GM23338 (cell line): ENCODE results near the gene SLC25A22. TPM values are rescaled to one million over a fixed set of nuclear protein-coding genes. Genes with fewer than 3 reads are reported as not detected.

Experiments
- ATAC-seq: fragments of 200-7000 bp; cut with Tn5 transposase; 3 replicates; pipeline ENCODE4 v1.9.1; 2020
- DNase-seq: peaks from one replicate; pipeline ENCODE4 v3.0.0-alpha.2; 2015; ENCODE audit warnings: low spot score
- H2AFZ ChIP-seq: fragments of 200-600 bp; sonication (generic); 2 replicates; pipeline ENCODE4 v1.8.0; 2016; ENCODE audit warnings: antibody characterized with exemption, mild to moderate bottlenecking, moderate library complexity
- H3F3A ChIP-seq: fragments of 200-600 bp; sonication (generic); replicated peaks from 2 replicates; pipeline ENCODE4 v1.8.0; 2017; ENCODE audit warnings: antibody characterized with exemption, mixed run types, low read depth
- H3K27ac ChIP-seq: fragments of 200-600 bp; sonication (generic); 2 replicates; pipeline ENCODE4 v1.6.1; 2016; ENCODE audit warnings: low read depth
- H3K27me3 ChIP-seq: fragments of 200-600 bp; sonication (generic); 2 replicates; pipeline ENCODE4 v1.8.0; 2016; ENCODE audit warnings: mild to moderate bottlenecking, mixed run types, moderate library complexity; ENCODE audit not compliant: insufficient read depth
- H3K36me3 ChIP-seq: fragments of 200-600 bp; sonication (generic); 2 replicates; pipeline ENCODE4 v1.8.0; 2016; ENCODE audit warnings: mild to moderate bottlenecking; ENCODE audit not compliant: insufficient read depth
- H3K4me1 ChIP-seq: fragments of 200-600 bp; sonication (generic); 2 replicates; pipeline ENCODE4 v1.8.0; 2016; ENCODE audit warnings: mild to moderate bottlenecking, moderate library complexity; ENCODE audit not compliant: insufficient read depth
- H3K4me2 ChIP-seq: fragments of 200-600 bp; sonication (generic); 2 replicates; pipeline ENCODE4 v1.7.1; 2017; ENCODE audit warnings: mixed run types
- H3K4me3 ChIP-seq: fragments of 200-600 bp; sonication (generic); 2 replicates; pipeline ENCODE4 v1.6.1; 2016; ENCODE audit warnings: mixed run types
- H3K79me2 ChIP-seq: fragments of 200-600 bp; sonication (generic); replicated peaks from 2 replicates; pipeline ENCODE4 v1.8.0; 2017; ENCODE audit warnings: mild to moderate bottlenecking; ENCODE audit not compliant: insufficient read depth
- H3K9me2 ChIP-seq: fragments of 200-600 bp; sonication (generic); 2 replicates; pipeline ENCODE4 v1.8.0; 2017; ENCODE audit not compliant: insufficient read depth
- H4K20me1 ChIP-seq: fragments of 200-600 bp; sonication (generic); replicated peaks from 2 replicates; pipeline ENCODE4 v1.8.0; 2017; ENCODE audit warnings: mild to moderate bottlenecking; ENCODE audit not compliant: insufficient read depth
- H3K27ac Mint-ChIP-seq: 2 replicates; pipeline ENCODE4 v1.8.0; 2020; ENCODE audit warnings: inconsistent platforms, mild to moderate bottlenecking, moderate library complexity, mixed read lengths
- H3K27me3 Mint-ChIP-seq: 3 replicates; pipeline ENCODE4 v1.8.0; 2022; ENCODE audit warnings: low read depth, mild to moderate bottlenecking, moderate library complexity, mixed read lengths, inconsistent platforms; ENCODE audit not compliant: insufficient read depth, poor library complexity
- H3K36me3 Mint-ChIP-seq: 3 replicates; pipeline ENCODE4 v1.8.0; 2021; ENCODE audit warnings: low read depth, mild to moderate bottlenecking, inconsistent platforms, moderate library complexity, mixed read lengths
- H3K4me1 Mint-ChIP-seq: 3 replicates; pipeline ENCODE4 v1.8.0; 2020; ENCODE audit warnings: mild to moderate bottlenecking, inconsistent platforms, mixed read lengths
- H3K4me3 Mint-ChIP-seq: 3 replicates; pipeline ENCODE4 v1.8.0; 2021; ENCODE audit warnings: moderate library complexity, mild to moderate bottlenecking, inconsistent platforms, mixed read lengths
- H3K9me3 Mint-ChIP-seq: 3 replicates; pipeline ENCODE4 v1.8.0; 2020; ENCODE audit warnings: moderate library complexity, mild to moderate bottlenecking, inconsistent platforms, mixed read lengths
- CREB1 ChIP-seq: fragments of 250-450 bp; sonication (Bioruptor Pico); IDR thresholded peaks from 2 replicates; pipeline ENCODE4 v1.5.0; 2020; ENCODE audit warnings: low read depth, mild to moderate bottlenecking, moderate library complexity
- NANOG ChIP-seq: IDR thresholded peaks from 2 replicates; pipeline ENCODE4 v1.6.1; 2016; ENCODE audit warnings: antibody characterized with exemption, borderline replicate concordance
- POLR2AphosphoS5 ChIP-seq: IDR thresholded peaks from 2 replicates; pipeline ENCODE4 v1.6.1; 2016; ENCODE audit warnings: antibody characterized with exemption, low read depth
- ZNF114 ChIP-seq: fragments of 250-450 bp; sonication (Bioruptor Pico); IDR thresholded peaks from 2 replicates; pipeline ENCODE4 v1.5.0; 2020; ENCODE audit warnings: mild to moderate bottlenecking, moderate library complexity
- ZNF331 ChIP-seq: fragments of 250-450 bp; sonication (Bioruptor Pico); IDR thresholded peaks from 2 replicates; pipeline ENCODE4 v1.5.0; 2020; ENCODE audit warnings: low read depth, mild to moderate bottlenecking, moderate library complexity
- polyA plus RNA-seq: library from polyadenylated mRNA; unstranded; fragments of >200 nt; fragmentation: Nextera tagmentation; extraction: Ambion mirVana; gene quantifications from 2 replicates; pipeline ENCODE4 v1.2.1, GENCODE V29; 2016
- total RNA-seq: library from RNA; depleted of rRNA; stranded (reverse); fragments of >200 nt; shearing (Covaris generic); gene quantifications from 2 replicates; pipeline ENCODE4 v1.2.3, GENCODE V29; 2014
- TF ChIP-seq, protein P1 (sequence below): IDR thresholded peaks from one replicate; pipeline ENCODE4 v1.6.1; 2018; ENCODE audit warnings: antibody characterized with exemption; ENCODE audit not compliant: unreplicated experiment
- TF ChIP-seq, protein P2 (sequence below): fragments of 250-450 bp; sonication (Bioruptor Pico); IDR thresholded peaks from 2 replicates; pipeline ENCODE4 v1.5.0; 2020; ENCODE audit warnings: mild to moderate bottlenecking, moderate library complexity
- TF ChIP-seq, protein P3 (sequence below): IDR thresholded peaks from 2 replicates; pipeline ENCODE4 v1.6.1; 2016; ENCODE audit warnings: antibody characterized with exemption

SLC25A22 gene
- total and polyA plus RNA-seq, 2 experiments from 2014 or later, result 21.0 to 46.4 TPM

DNA sequence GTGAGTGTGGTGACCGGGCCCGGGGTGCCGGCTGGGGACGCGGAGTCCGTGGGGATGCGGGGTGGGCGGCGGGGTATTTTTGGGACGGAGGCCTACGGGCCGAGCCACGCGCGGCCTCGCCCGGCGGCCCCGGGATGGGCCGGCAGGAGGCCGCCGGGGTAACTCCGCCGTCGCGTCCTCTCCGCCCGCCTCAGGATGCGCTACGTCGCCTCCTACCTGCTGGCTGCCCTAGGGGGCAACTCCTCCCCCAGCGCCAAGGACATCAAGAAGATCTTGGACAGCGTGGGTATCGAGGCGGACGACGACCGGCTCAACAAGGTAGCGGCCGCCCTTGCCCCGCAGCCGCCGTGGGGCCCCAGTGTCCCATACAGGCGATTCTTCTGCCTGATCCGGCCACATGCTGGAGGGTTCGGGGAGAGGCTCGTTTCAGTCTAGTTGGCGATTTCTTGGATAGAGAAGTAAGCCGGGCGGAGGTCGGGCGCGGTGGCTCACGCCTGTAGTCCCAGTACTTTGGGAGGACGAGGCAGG, 12.0 kb upstream of the SLC25A22 start:
- peak overlapping the region; percentile 94 for H3K4me3 Mint-ChIP-seq
- Histone ChIP-seq H3F3A (peaks cover 61% of the 10 kb centered on the region), H3K36me3 (peaks cover 22% of the 10 kb centered on the region), H2AFZ (no peak overlapping the region), H3K4me3 (peak overlapping the region; percentile 98), H3K9me2 (no peaks in the 10 kb centered on the region), H4K20me1 (peaks cover 20% of the 10 kb centered on the region), H3K27me3 (no peaks in the 10 kb centered on the region), H3K4me1 (peaks cover 13% of the 10 kb centered on the region), H3K79me2 (peaks cover 38% of the 10 kb centered on the region), H3K27ac (peak overlapping the region; percentile 86), H3K4me2 (peak overlapping the region; percentile 99)
- peak overlapping the region; percentile 93 for H3K27ac Mint-ChIP-seq
- peak; percentile 1; the same call in 2 of the 3 replicates for ATAC-seq
- DNase-seq, result no peak
- peaks cover 38% of the 10 kb centered on the region for H3K36me3 Mint-ChIP-seq
- TF ChIP-seq, protein P1, sequence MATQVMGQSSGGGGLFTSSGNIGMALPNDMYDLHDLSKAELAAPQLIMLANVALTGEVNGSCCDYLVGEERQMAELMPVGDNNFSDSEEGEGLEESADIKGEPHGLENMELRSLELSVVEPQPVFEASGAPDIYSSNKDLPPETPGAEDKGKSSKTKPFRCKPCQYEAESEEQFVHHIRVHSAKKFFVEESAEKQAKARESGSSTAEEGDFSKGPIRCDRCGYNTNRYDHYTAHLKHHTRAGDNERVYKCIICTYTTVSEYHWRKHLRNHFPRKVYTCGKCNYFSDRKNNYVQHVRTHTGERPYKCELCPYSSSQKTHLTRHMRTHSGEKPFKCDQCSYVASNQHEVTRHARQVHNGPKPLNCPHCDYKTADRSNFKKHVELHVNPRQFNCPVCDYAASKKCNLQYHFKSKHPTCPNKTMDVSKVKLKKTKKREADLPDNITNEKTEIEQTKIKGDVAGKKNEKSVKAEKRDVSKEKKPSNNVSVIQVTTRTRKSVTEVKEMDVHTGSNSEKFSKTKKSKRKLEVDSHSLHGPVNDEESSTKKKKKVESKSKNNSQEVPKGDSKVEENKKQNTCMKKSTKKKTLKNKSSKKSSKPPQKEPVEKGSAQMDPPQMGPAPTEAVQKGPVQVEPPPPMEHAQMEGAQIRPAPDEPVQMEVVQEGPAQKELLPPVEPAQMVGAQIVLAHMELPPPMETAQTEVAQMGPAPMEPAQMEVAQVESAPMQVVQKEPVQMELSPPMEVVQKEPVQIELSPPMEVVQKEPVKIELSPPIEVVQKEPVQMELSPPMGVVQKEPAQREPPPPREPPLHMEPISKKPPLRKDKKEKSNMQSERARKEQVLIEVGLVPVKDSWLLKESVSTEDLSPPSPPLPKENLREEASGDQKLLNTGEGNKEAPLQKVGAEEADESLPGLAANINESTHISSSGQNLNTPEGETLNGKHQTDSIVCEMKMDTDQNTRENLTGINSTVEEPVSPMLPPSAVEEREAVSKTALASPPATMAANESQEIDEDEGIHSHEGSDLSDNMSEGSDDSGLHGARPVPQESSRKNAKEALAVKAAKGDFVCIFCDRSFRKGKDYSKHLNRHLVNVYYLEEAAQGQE, result no peak
- TF ChIP-seq ZNF331 (no peak), NANOG (no peak), CREB1 (no peak), ZNF114 (CRISPR knock-in tag) (no peak)
- peaks cover 36% of the 10 kb centered on the region for H3K27me3 Mint-ChIP-seq
- peaks cover 24% of the 10 kb centered on the region for H3K4me1 Mint-ChIP-seq
- peaks cover 5% of the 10 kb centered on the region; the same call in 1 of the 3 replicates for H3K9me3 Mint-ChIP-seq

DNA sequence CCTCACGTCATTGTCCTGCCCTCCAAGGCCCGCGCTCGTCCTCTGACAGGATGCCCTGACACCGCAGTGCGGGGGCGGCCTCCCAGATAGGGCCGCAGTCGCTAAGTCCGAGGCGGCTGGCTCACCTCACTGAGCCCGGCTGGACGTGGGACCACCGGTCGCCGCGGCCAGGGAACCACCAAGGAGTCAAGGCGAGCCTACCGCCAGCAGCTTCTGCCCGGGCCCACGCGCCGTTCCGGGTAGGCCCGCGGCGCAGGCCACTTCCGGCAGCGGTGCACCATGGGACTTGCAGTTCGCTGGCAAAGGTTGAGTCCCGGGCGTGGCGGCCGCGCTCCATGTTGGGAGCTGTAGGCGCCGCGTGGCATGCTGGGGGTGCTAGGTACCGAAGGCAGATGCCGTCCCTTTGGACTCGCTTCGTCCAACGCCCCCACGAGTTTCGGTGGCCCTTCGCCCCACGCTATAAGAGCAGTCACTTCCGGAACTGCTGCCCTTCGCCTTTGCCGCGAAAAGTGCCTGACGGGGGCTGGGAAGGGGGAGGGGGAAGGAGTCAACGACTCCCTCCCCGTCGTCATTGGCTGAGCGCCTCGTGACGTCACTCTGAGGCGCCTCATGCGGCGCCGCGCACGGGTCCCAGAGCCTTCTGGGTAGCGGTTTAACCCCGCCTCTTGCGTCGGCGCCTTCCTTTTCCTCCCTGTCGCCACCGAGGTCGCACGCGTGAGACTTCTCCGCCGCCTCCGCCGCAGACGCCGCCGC, 11.4 kb upstream of the SLC25A22 start, which contains the start of gene RPLP2:
Gene RPLP2, plus strand, starts transcription at position 681 of the 753 bp plus-strand sequence. CDS start 268 bp downstream, outside the sequence.
- Histone ChIP-seq H3K27ac (peak within 1 kb of the TSS; percentile 95), H3K4me3 (peak within 1 kb of the TSS; percentile 98), H3K36me3 (peaks cover 22% of the 10 kb centered on the region), H3K9me2 (no peaks in the 10 kb centered on the region), H3K4me2 (peak within 1 kb of the TSS; percentile 99), H4K20me1 (peaks cover 16% of the 10 kb centered on the region), H3K79me2 (peaks cover 38% of the 10 kb centered on the region), H3K4me1 (peaks cover 14% of the 10 kb centered on the region), H2AFZ (peak within 1 kb of the TSS; percentile 94), H3K27me3 (no peaks in the 10 kb centered on the region), H3F3A (peaks cover 61% of the 10 kb centered on the region)
- H3K27ac Mint-ChIP-seq, result peak within 1 kb of the TSS; percentile 100
- H3K36me3 Mint-ChIP-seq, result peaks cover 38% of the 10 kb centered on the region
- peaks cover 5% of the 10 kb centered on the region; the same call in 1 of the 3 replicates for H3K9me3 Mint-ChIP-seq
- peak; percentile 97 for DNase-seq
- H3K27me3 Mint-ChIP-seq, result peaks cover 33% of the 10 kb centered on the region
- peak; percentile 100 for TF ChIP-seq CREB1
- TF ChIP-seq, protein P2, sequence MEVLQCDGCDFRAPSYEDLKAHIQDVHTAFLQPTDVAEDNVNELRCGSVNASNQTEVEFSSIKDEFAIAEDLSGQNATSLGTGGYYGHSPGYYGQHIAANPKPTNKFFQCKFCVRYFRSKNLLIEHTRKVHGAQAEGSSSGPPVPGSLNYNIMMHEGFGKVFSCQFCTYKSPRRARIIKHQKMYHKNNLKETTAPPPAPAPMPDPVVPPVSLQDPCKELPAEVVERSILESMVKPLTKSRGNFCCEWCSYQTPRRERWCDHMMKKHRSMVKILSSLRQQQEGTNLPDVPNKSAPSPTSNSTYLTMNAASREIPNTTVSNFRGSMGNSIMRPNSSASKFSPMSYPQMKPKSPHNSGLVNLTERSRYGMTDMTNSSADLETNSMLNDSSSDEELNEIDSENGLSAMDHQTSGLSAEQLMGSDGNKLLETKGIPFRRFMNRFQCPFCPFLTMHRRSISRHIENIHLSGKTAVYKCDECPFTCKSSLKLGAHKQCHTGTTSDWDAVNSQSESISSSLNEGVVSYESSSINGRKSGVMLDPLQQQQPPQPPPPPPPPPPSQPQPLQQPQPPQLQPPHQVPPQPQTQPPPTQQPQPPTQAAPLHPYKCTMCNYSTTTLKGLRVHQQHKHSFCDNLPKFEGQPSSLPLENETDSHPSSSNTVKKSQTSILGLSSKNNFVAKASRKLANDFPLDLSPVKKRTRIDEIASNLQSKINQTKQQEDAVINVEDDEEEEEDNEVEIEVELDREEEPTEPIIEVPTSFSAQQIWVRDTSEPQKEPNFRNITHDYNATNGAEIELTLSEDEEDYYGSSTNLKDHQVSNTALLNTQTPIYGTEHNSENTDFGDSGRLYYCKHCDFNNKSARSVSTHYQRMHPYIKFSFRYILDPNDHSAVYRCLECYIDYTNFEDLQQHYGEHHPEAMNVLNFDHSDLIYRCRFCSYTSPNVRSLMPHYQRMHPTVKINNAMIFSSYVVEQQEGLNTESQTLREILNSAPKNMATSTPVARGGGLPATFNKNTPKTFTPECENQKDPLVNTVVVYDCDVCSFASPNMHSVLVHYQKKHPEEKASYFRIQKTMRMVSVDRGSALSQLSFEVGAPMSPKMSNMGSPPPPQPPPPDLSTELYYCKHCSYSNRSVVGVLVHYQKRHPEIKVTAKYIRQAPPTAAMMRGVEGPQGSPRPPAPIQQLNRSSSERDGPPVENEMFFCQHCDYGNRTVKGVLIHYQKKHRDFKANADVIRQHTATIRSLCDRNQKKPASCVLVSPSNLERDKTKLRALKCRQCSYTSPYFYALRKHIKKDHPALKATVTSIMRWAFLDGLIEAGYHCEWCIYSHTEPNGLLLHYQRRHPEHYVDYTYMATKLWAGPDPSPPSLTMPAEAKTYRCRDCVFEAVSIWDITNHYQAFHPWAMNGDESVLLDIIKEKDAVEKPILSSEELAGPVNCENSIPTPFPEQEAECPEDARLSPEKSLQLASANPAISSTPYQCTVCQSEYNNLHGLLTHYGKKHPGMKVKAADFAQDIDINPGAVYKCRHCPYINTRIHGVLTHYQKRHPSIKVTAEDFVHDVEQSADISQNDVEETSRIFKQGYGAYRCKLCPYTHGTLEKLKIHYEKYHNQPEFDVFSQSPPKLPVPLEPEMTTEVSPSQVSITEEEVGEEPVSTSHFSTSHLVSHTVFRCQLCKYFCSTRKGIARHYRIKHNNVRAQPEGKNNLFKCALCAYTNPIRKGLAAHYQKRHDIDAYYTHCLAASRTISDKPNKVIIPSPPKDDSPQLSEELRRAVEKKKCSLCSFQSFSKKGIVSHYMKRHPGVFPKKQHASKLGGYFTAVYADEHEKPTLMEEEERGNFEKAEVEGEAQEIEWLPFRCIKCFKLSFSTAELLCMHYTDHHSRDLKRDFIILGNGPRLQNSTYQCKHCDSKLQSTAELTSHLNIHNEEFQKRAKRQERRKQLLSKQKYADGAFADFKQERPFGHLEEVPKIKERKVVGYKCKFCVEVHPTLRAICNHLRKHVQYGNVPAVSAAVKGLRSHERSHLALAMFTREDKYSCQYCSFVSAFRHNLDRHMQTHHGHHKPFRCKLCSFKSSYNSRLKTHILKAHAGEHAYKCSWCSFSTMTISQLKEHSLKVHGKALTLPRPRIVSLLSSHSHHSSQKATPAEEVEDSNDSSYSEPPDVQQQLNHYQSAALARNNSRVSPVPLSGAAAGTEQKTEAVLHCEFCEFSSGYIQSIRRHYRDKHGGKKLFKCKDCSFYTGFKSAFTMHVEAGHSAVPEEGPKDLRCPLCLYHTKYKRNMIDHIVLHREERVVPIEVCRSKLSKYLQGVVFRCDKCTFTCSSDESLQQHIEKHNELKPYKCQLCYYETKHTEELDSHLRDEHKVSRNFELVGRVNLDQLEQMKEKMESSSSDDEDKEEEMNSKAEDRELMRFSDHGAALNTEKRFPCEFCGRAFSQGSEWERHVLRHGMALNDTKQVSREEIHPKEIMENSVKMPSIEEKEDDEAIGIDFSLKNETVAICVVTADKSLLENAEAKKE (CRISPR knock-in tag), result no peak
- no peak for TF ChIP-seq ZNF114 (CRISPR knock-in tag)
- TF ChIP-seq, protein P3, sequence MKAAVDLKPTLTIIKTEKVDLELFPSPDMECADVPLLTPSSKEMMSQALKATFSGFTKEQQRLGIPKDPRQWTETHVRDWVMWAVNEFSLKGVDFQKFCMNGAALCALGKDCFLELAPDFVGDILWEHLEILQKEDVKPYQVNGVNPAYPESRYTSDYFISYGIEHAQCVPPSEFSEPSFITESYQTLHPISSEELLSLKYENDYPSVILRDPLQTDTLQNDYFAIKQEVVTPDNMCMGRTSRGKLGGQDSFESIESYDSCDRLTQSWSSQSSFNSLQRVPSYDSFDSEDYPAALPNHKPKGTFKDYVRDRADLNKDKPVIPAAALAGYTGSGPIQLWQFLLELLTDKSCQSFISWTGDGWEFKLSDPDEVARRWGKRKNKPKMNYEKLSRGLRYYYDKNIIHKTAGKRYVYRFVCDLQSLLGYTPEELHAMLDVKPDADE, result peak; percentile 96
- TF ChIP-seq POLR2AphosphoS5, result peak; percentile 82
- peaks cover 24% of the 10 kb centered on the region for H3K4me1 Mint-ChIP-seq
- H3K4me3 Mint-ChIP-seq, result peak within 1 kb of the TSS; percentile 94
- ATAC-seq, result peak; percentile 75
